HL-60 (cell line): Measurements from ENCODE around the gene SLC35F3.

Source experiments
- CTCF ChIP-seq: IDR thresholded peaks from one replicate; pipeline ENCODE4 v1.5.1; 2011; ENCODE audit warnings: low read length, control low read depth, inconsistent platforms; ENCODE audit not compliant: insufficient read depth
- GABPA ChIP-seq: IDR thresholded peaks from 2 replicates; pipeline ENCODE4 v1.6.1; 2012; ENCODE audit warnings: low read depth
- POLR2AphosphoS5 ChIP-seq: IDR thresholded peaks from 2 replicates; pipeline ENCODE4 v1.6.1; 2012; ENCODE audit warnings: low read depth
- REST ChIP-seq: IDR thresholded peaks from 2 replicates; pipeline ENCODE4 v1.6.1; 2012; ENCODE audit warnings: low read depth; ENCODE audit not compliant: insufficient replicate concordance
- SPI1 ChIP-seq: IDR thresholded peaks from 2 replicates; pipeline ENCODE4 v1.6.1; 2012; ENCODE audit warnings: low read depth, mild to moderate bottlenecking, borderline replicate concordance

GRCh38 chr1:234125714-234126113 is 221.2 kb downstream of the SLC35F3 start:
- TF ChIP-seq POLR2AphosphoS5: no peak
- no peak for TF ChIP-seq CTCF
- no peak for TF ChIP-seq REST
- no peak for TF ChIP-seq GABPA
- no peak for TF ChIP-seq SPI1
